Mesodermal cell (in vitro differentiated cells): ENCODE data around the gene BRPF3.

Experiments used
- H3K27ac ChIP-seq: 2 replicates; pipeline ENCODE4 v1.7.0; 2013; ENCODE audit warnings: mild to moderate bottlenecking, low read depth, low read length, moderate library complexity; ENCODE audit not compliant: severe bottlenecking
- H3K36me3 ChIP-seq: 2 replicates; pipeline ENCODE4 v1.7.1; 2013; ENCODE audit warnings: mild to moderate bottlenecking, low read length, moderate library complexity; ENCODE audit not compliant: control insufficient read depth, insufficient read depth
- H3K4me1 ChIP-seq: one replicate; pipeline ENCODE4 v1.7.1; 2013; ENCODE audit warnings: mild to moderate bottlenecking, low read length; ENCODE audit not compliant: insufficient read depth, control insufficient read depth, poor library complexity, severe bottlenecking
- H3K4me3 ChIP-seq: 2 replicates; pipeline ENCODE4 v1.7.0; 2013; ENCODE audit warnings: low read length, control low read depth, mild to moderate bottlenecking; ENCODE audit not compliant: insufficient read depth, poor library complexity, severe bottlenecking; ENCODE audit errors: extremely low read depth
- H3K9me3 ChIP-seq: 2 replicates; pipeline ENCODE4 v1.7.1; 2013; ENCODE audit warnings: mild to moderate bottlenecking, low read length, moderate library complexity; ENCODE audit not compliant: control insufficient read depth
- WGBS, 2 experiments: methylation state at CpG; one replicate each; pipeline ENCODE4 v1.1.5; 2013; ENCODE audit warnings: missing lambda C conversion rate in 2 of 2; ENCODE audit not compliant: insufficient coverage in 2 of 2; 5-methylcytosine and 5-hydroxymethylcytosine counted together

BRPF3 gene

DNA sequence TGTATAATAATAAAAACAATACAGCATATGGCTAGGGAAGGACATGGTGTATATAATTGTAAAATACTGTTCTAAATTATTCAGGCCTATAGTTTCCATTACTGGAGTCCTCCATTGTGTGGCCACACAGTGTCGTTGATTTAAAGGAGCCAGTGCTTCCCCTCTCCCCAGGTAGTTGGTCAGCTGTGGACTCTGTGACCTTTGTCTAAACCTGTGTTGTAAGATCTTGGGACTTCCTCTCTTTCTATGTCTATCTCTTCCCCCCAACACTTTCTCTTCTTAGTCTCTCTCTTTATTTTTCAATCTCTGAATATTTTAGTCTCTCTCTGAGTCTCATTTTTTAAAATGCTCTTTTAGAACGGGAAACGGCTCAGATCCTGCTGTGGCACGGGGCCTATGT is 35.6 kb downstream of the BRPF3 start:
- peaks cover 68% of the 10 kb centered on the region for H3K36me3 ChIP-seq
- no peaks in the 10 kb centered on the region for H3K4me1 ChIP-seq
- H3K4me3 ChIP-seq = no peak overlapping the region
- H3K27ac ChIP-seq = no peak overlapping the region
- no peaks in the 10 kb centered on the region for H3K9me3 ChIP-seq
- 100% methylated on average over 1 of the region's 4 CpGs; no CpG with 5 or more reads in 1 of the 2 experiments for WGBS, 2 experiments

DNA sequence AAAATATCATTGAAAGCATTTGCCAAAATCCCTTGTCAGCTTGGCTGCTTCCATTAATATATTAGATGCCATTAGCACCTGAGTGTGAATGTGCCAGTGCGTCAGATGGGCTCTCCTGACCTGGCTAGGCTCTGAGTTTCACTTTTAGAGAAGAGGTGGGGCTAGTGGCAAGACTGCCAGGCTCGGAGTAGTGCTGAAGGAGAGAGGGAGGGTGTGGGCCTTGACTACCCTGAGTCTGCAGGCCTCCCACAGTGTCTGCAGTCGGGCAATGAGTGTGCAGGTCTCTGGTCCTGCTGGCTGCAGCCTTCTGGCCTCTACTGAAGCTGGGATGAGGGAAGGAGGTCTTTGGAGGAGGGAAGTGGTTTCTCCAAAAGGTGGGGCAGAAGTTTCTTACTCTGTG is 38.8 kb downstream of the BRPF3 start:
- peaks cover 37% of the 10 kb centered on the region for H3K36me3 ChIP-seq
- no peaks in the 10 kb centered on the region for H3K9me3 ChIP-seq
- H3K4me1 ChIP-seq = no peaks in the 10 kb centered on the region
- H3K27ac ChIP-seq = no peak overlapping the region
- no peak overlapping the region for H3K4me3 ChIP-seq
- 58 to 68% methylated on average over 3 of the region's 3 CpGs for WGBS, 2 experiments

DNA sequence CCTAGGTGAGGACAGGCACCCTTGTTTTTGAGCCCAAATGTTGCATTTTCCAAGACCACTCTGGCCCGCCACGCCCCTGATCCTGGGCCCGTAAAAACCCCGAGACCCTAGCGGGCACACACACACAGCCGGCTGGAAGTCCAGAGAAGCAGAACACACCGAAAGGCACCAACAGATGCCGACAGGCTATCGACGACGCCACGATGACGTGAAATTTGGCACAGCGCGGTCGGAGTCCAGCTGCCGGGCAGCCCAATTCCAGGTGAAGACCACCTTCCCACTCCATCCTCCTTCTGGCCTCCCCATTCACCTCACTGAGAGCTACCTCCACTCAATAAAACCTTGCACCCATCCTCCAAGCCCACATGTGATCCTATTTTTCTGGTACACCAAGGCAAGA is 39.3 kb downstream of the BRPF3 start:
- Histone ChIP-seq H3K4me1 (no peaks in the 10 kb centered on the region), H3K36me3 (peaks cover 31% of the 10 kb centered on the region), H3K9me3 (no peaks in the 10 kb centered on the region), H3K27ac (no peak overlapping the region), H3K4me3 (no peak overlapping the region)
- 94 to 97% methylated on average over 16 to 17 of the region's 17 CpGs for WGBS, 2 experiments

DNA sequence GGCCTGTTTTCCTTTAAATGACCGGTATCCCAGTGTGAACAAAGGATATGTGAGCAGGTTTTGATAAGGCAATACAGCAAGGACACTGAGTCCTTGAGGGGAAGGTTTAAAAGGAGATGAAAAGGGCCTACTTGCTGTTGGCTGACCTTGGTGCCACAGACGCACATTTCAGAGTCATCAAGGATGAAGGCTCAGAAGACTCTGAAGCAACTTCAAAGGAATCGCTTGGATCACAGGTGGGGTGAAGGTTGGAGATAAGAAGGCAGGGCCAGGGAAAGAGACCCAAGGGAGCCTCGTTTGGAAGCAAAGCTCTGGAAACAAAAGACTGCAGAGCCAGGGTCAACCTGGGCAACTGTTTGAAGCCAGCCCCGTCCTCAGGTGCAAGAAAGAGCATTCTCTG is 43.2 kb downstream of the BRPF3 start:
- Histone ChIP-seq H3K4me1 (peaks cover 14% of the 10 kb centered on the region), H3K4me3 (no peak overlapping the region), H3K27ac (no peak overlapping the region), H3K9me3 (no peaks in the 10 kb centered on the region), H3K36me3 (no peaks in the 10 kb centered on the region)
- WGBS, 2 experiments = 87 to 91% methylated on average over 5 of the region's 5 CpGs

DNA sequence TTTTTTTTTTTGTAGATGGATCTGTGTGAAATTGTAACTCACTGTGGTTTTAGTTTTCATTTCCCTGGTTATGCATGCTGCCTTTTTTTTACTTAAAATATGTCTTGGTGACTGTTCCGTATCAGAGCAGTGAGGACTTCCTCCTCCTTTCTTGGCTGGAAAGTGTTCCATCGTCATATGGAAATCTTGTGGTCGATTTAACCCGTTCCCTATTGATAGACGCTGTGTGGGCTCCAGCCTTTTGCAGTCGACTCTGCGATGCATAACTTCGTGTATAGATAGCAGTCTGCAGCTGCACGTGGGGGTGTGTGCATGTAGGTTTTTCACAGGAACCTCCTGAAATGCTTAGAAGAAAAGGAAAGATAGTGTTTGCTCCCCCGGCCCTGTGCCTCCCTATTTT is 45.2 kb downstream of the BRPF3 start:
- 79% methylated on average over 9 to 10 of the region's 10 CpGs for WGBS, 2 experiments
- no peaks in the 10 kb centered on the region for H3K36me3 ChIP-seq
- peaks cover 22% of the 10 kb centered on the region for H3K4me1 ChIP-seq
- H3K27ac ChIP-seq = no peak overlapping the region
- no peaks in the 10 kb centered on the region for H3K9me3 ChIP-seq
- H3K4me3 ChIP-seq = no peak overlapping the region

DNA sequence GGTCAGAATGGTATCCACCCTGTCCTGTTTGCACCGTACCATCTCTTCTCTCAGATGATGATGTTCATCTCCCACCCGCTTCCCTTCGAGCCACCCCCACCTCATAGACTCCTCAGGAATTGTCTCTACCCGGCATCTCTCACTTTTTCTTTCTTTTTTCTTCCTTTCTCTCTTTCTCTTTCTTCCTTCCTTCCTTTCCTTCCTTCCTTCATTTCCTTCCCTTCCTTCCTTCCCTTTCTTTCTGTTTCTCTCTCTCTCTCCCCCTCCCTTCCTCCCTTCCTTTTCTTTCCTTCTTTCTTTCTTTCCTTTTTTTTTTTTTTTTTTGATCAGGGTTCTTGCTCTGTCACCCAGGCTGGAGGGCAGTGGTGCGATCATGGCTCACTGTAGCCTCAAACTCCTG is 45.6 kb downstream of the BRPF3 start:
- 99% methylated on average over 5 of the region's 5 CpGs for WGBS, 2 experiments
- Histone ChIP-seq H3K9me3 (no peaks in the 10 kb centered on the region), H3K4me3 (no peak overlapping the region), H3K4me1 (peaks cover 23% of the 10 kb centered on the region), H3K36me3 (no peaks in the 10 kb centered on the region), H3K27ac (no peak overlapping the region)

DNA sequence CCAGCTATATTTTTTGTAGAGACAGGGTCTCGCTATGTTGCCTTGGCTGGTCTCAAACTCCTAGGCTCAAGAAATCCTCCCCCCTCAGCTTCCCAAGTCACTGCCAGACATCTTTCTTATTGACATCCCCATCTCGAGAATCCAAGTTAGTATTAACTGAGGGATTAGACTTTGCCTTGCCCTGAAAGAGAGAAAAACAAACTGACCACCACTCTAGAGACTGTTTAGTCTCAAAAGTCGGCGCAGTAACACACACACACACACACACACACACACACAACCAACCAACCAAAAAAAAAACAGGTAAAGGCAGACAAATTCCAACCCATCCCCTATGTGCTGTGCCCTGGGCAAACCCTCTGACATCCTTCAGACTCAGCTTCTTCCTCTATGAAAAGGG is 46.1 kb downstream of the BRPF3 start:
- H3K9me3 ChIP-seq = no peaks in the 10 kb centered on the region
- no peaks in the 10 kb centered on the region for H3K36me3 ChIP-seq
- 93 to 100% methylated on average over 1 to 2 of the region's 4 CpGs for WGBS, 2 experiments

DNA sequence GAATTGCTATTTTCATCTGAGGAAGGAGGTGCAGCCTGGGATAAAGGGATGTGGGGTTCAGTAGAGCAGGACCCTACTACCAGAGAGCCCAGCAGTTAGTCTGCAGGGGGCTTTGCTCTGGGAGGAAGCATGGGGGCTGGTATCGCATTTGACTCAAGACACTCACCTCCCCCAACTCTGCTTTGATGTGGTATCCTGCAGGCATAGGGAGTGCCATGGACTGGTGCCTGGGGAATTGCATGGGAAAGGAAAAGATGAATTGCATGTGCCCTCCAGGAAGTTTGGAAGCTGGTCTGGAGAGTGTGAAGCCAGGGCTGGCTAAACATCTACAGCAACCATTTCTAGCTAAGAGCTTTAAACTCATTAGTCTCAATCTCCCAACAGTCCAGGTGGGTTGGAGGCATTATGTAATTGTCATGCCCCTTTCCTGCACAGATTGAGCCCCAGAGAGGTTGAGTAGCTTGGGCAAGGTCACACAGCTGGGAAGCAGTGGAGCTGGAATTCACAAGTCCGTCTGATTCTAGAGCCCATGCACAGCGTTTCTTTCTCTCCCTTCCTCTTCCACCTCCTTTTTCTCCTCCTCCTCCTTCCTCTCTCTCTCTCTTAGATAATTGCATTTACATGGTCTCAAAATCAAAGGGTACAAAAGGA is 47.1 kb downstream of the BRPF3 start:
- 67% methylated on average over 2 of the region's 3 CpGs; no CpG with 5 or more reads in 1 of the 2 experiments for WGBS, 2 experiments
- peaks cover 33% of the 10 kb centered on the region for H3K4me1 ChIP-seq
- no peak overlapping the region for H3K4me3 ChIP-seq

More for the DNA sequence above, 46.1 kb downstream of the BRPF3 start:
- Histone ChIP-seq H3K4me1 (peaks cover 27% of the 10 kb centered on the region), H3K27ac (no peak overlapping the region), H3K4me3 (no peak overlapping the region)

DNA sequence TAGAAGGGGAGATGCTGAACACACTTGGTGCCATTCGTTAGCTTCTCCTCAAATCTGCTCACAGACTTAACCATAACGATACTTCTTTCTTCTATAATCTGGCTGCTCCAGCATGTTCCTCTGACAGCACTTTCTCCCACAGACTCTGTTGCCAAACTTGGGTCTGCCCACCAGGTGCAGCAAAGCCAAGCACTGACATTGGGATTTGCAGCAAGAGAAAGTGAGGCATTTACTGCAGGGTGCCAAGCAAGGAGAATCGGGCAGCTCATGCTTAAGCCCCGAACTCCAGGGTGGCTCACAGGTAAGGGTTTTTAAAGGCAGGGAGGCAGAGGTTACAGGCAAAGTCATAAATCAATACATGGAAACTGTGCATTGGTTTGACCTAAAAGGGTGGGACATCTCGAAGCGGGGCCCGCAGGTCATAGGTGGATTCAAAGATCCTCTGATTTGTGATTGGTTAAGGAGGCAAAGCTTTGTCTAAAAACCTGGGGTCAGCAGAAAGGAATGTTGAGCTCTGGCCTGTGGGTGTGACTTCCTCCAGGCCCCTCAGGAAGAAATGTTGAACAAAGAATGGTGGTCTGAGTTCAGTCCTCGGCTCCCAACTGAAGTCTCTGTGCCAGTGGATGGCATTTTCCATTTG is 48.2 kb downstream of the BRPF3 start:
- WGBS, 2 experiments = 73 to 77% methylated on average over 7 to 8 of the region's 8 CpGs
- Histone ChIP-seq H3K36me3 (no peaks in the 10 kb centered on the region), H3K4me1 (peaks cover 33% of the 10 kb centered on the region), H3K9me3 (no peaks in the 10 kb centered on the region), H3K27ac (peak overlapping the region; percentile 73), H3K4me3 (no peak overlapping the region)

More for the DNA sequence above, 47.1 kb downstream of the BRPF3 start:
- Histone ChIP-seq H3K27ac (no peak overlapping the region), H3K36me3 (no peaks in the 10 kb centered on the region), H3K9me3 (no peaks in the 10 kb centered on the region)

DNA sequence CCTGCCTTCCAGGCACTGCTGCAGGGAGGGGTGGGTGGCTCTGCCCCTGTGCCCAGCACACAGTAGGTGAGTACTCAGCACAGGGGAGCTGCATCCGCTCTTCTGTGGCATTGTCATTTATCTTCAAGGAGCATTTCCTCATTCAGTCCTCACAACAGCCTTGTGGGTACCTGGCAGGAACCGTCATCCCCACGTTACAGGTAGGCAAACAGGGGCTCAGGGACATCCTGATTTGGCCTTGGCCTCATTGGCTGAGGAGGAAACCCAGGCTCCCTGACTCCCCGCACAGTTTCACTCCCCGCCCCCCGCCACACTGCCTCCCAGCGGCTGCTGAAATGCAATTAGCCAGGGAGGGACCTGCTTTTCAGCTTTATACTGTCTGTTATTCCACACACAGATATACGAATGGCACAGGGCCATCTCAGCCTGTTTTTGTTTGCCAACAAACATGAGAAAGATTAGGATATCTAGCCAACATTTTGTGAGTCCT is 49.1 kb downstream of the BRPF3 start:
- Histone ChIP-seq H3K4me1 (peaks cover 33% of the 10 kb centered on the region), H3K27ac (peak overlapping the region; percentile 72), H3K36me3 (no peaks in the 10 kb centered on the region), H3K4me3 (no peak overlapping the region), H3K9me3 (no peaks in the 10 kb centered on the region)
- WGBS, 2 experiments = 78 to 83% methylated on average over 4 to 7 of the region's 8 CpGs
